ENCODE data around the gene ABCB6. TPM values are rescaled to one million over a fixed set of nuclear protein-coding genes. Genes with fewer than 3 reads are reported as not detected.

The ABCB6 gene
- total RNA-seq, 1 donor from 2014 or later, result 23.8 TPM

GRCh38 chr2:219250049-219250781, 31.5 kb upstream of the ABCB6 start:
- Histone ChIP-seq H3K4me3 (no peak overlapping the region), H3K9me3 (no peaks in the 10 kb centered on the region), H3K27ac (peak overlapping the region; percentile 81), H3K27me3 (no peaks in the 10 kb centered on the region), H3K4me1 (peaks cover 90% of the 10 kb centered on the region), H3K36me3 (peaks cover 0 to 14% of the 10 kb centered on the region in 2 donors)
- intact Hi-C loops (cut with DNase I), result no loop called here
- no peak for TF ChIP-seq POLR2AphosphoS5 (IDR thresholded peaks at IDR 0.05; ENCODE audit: insufficient read depth in 1 of 2, low read depth in 1 of 2)
- TF ChIP-seq POLR2A (IDR thresholded peaks at IDR 0.05), result no peak
- TF ChIP-seq CTCF (IDR thresholded peaks at IDR 0.05), result no peak
- DNase-seq (ENCODE audit: extremely low spot score in 2 of 2), result no peak

GRCh38 chr2:219249203-219249980, 30.6 kb upstream of the ABCB6 start:
- intact Hi-C loops (cut with DNase I), result no loop called here

GRCh38 chr2:219248845-219249202, 30.1 kb upstream of the ABCB6 start:
- DNase-seq (ENCODE audit: extremely low spot score in 2 of 2), result no peak
- Histone ChIP-seq H3K4me1 (peaks cover 91% of the 10 kb centered on the region), H3K27ac (peak overlapping the region; percentile 81), H3K9me3 (no peaks in the 10 kb centered on the region), H3K4me3 (peak overlapping the region in 1 of 2 donors; percentile 11), H3K27me3 (no peaks in the 10 kb centered on the region), H3K36me3 (peaks cover 0 to 14% of the 10 kb centered on the region in 2 donors)
- TF ChIP-seq POLR2AphosphoS5 (IDR thresholded peaks at IDR 0.05; ENCODE audit: insufficient read depth in 1 of 2, low read depth in 1 of 2), result no peak
- TF ChIP-seq POLR2A (IDR thresholded peaks at IDR 0.05), result no peak
- no peak for TF ChIP-seq CTCF (IDR thresholded peaks at IDR 0.05)
- intact Hi-C loops (cut with DNase I), result no loop called here

More at GRCh38 chr2:219249203-219249980, 30.6 kb upstream of the ABCB6 start:
- H3K36me3 ChIP-seq, result peaks cover 0 to 14% of the 10 kb centered on the region in 2 donors
- peak overlapping the region; percentile 81 for H3K27ac ChIP-seq
- H3K4me3 ChIP-seq, result peak overlapping the region in 1 of 2 donors; percentile 11
- H3K27me3 ChIP-seq, result no peaks in the 10 kb centered on the region
- H3K9me3 ChIP-seq, result no peaks in the 10 kb centered on the region
- peak in 1 of 2 donors; percentile 93 for DNase-seq (ENCODE audit: extremely low spot score in 2 of 2)
- H3K4me1 ChIP-seq, result peaks cover 88% of the 10 kb centered on the region
- no peak for TF ChIP-seq CTCF (IDR thresholded peaks at IDR 0.05)
- peak; percentile 51 to 63 for TF ChIP-seq POLR2AphosphoS5 (IDR thresholded peaks at IDR 0.05; ENCODE audit: insufficient read depth in 1 of 2, low read depth in 1 of 2)

- intact Hi-C loops (cut with DNase I), result no loop called here
- TF ChIP-seq POLR2AphosphoS5 (IDR thresholded peaks at IDR 0.05; ENCODE audit: insufficient read depth in 1 of 2, low read depth in 1 of 2), result no peak
- TF ChIP-seq POLR2A (IDR thresholded peaks at IDR 0.05), result no peak
- no peak for TF ChIP-seq CTCF (IDR thresholded peaks at IDR 0.05)
- H3K4me3 ChIP-seq, result no peak overlapping the region
Observed at GRCh38 chr2:219247678-219248642, 29.2 kb upstream of the ABCB6 start.

More at GRCh38 chr2:219247678-219248642, 29.2 kb upstream of the ABCB6 start:
- Histone ChIP-seq H3K9me3 (no peaks in the 10 kb centered on the region), H3K27me3 (no peaks in the 10 kb centered on the region), H3K4me1 (peaks cover 86% of the 10 kb centered on the region), H3K36me3 (peaks cover 0 to 14% of the 10 kb centered on the region in 2 donors), H3K27ac (peak overlapping the region; percentile 81)
- DNase-seq (ENCODE audit: extremely low spot score in 2 of 2), result no peak

All from vagina (tissue), 2 donors.